Renal cortex interstitium (tissue), 11 donors: ENCODE data around the gene ZFR2. TPM values are rescaled to one million over a fixed set of nuclear protein-coding genes. Genes with fewer than 3 reads are reported as not detected.
"Not testable (repeated sequence)": the region's sequence is repeated elsewhere in the genome, so short reads cannot be mapped to it uniquely, and the experiment has no call there.

ENCODE experiments used
- DNase-seq, 11 donors: peaks; one replicate each; pipeline ENCODE4 v3.0.0-alpha.2; 2013; ENCODE audit warnings: low read depth in 9 of 11, low spot score in 4 of 11; ENCODE audit errors: extremely low read depth in 1 of 11
- polyA plus RNA-seq, 3 donors: library from polyadenylated mRNA; unstranded; fragments of 120-200 nt; gene quantifications; one replicate each; pipeline ENCODE4 v1.2.1, GENCODE V29; 2013; ENCODE audit not compliant: insufficient read length in 3 of 3

The ZFR2 gene
- polyA plus RNA-seq, 3 donors = 2.3 to 3.6 (median 3.2) TPM

GRCh38 chr19:3768015-3768747, 100.7 kb downstream of the ZFR2 start:
- no peak for DNase-seq

GRCh38 chr19:3767050-3767449, 101.8 kb downstream of the ZFR2 start:
- DNase-seq = no peak

GRCh38 chr19:3766520-3766919, 102.3 kb downstream of the ZFR2 start:
- no peak for DNase-seq

- DNase-seq = not testable (repeated sequence)
Observed at GRCh38 chr19:3765757-3766156, 103.1 kb downstream of the ZFR2 start.

GRCh38 chr19:3765121-3765520, 103.7 kb downstream of the ZFR2 start:
- no peak for DNase-seq

GRCh38 chr19:3762501-3763459, 106.1 kb downstream of the ZFR2 start, which contains the start of gene MRPL54:
TSS of gene MRPL54 (plus strand) at chr19:3762682. CDS start at chr19:3762701, 19 bp downstream.
- peak; percentile 98 to 100 (median 99) for DNase-seq

GRCh38 chr19:3762130-3762473, 106.7 kb downstream of the ZFR2 start:
- DNase-seq = no peak

GRCh38 chr19:3761382-3762129, 107.3 kb downstream of the ZFR2 start, which contains the start of gene APBA3:
TSS of gene APBA3 (minus strand) at chr19:3761692. CDS start at chr19:3760264, 1,428 bp downstream.
- DNase-seq = peak; percentile 60 to 88 (median 81)

GRCh38 chr19:3760871-3761361, 107.9 kb downstream of the ZFR2 start:
- no peak for DNase-seq

GRCh38 chr19:3759482-3760254, 109.2 kb downstream of the ZFR2 start:
- DNase-seq = no peak

- DNase-seq = not testable (repeated sequence)
Observed at GRCh38 chr19:3758297-3758696, 110.5 kb downstream of the ZFR2 start.

- DNase-seq = not testable (repeated sequence)
Observed at GRCh38 chr19:3757705-3758104, 111.1 kb downstream of the ZFR2 start.

Other genes with a start within 250 kb of the ZFR2 start
- 10 to 100 TPM; 17.5 to 30.8 (median 28.9) TPM for gene CACTIN, start 242.2 kb downstream of the ZFR2 start, polyA plus RNA-seq
- gene PIP5K1C, start 168.6 kb downstream of the ZFR2 start, polyA plus RNA-seq = 10 to 100 TPM; 19.7 to 30.2 (median 28.9) TPM
- 10 to 100 TPM in 2 of 3 donors, 1 to 10 TPM in 1; 8.3 to 14.8 (median 11.1) TPM for gene TJP3, start 160.7 kb downstream of the ZFR2 start, polyA plus RNA-seq
- gene APBA3, start 107.3 kb downstream of the ZFR2 start, polyA plus RNA-seq = 10 to 100 TPM; 11.7 to 21.0 (median 18.5) TPM
- 10 to 100 TPM; 26.4 to 46.6 (median 42.0) TPM for gene MRPL54, start 106.4 kb downstream of the ZFR2 start, polyA plus RNA-seq
- not detected for gene RAX2, start 96.8 kb downstream of the ZFR2 start, polyA plus RNA-seq
- 1 to 10 TPM in 1 of 3 donors, under 1 TPM in 2; 0.88 to 1.9 (median 0.90) TPM for gene MATK, start 82.7 kb downstream of the ZFR2 start, polyA plus RNA-seq
- under 1 TPM; 0.33 to 0.51 (median 0.39) TPM for gene ATCAY, start 11.6 kb upstream of the ZFR2 start, polyA plus RNA-seq
- gene NMRK2, start 64.0 kb upstream of the ZFR2 start, polyA plus RNA-seq = not detected
- 10 to 100 TPM; 32.7 to 50.8 (median 42.1) TPM for gene DAPK3, start 102.1 kb upstream of the ZFR2 start, polyA plus RNA-seq
- gene EEF2, start 116.4 kb upstream of the ZFR2 start, polyA plus RNA-seq = 1,000 to 10,000 TPM; 1,532 to 1,936 (median 1,761) TPM
- 10 to 100 TPM; 30.7 to 36.6 (median 33.3) TPM for gene PIAS4, start 138.7 kb upstream of the ZFR2 start, polyA plus RNA-seq
- gene ZBTB7A, start 197.9 kb upstream of the ZFR2 start, polyA plus RNA-seq = 10 to 100 TPM in 2 of 3 donors, 1 to 10 TPM in 1; 7.6 to 13.8 (median 10.5) TPM